Astrocyte of the spinal cord (primary cell): ENCODE results near the gene OPTN.
"Not testable (repeated sequence)": the region's sequence is repeated elsewhere in the genome, so short reads cannot be mapped to it uniquely, and the experiment has no call there.

ENCODE experiments used
- DNase-seq: peaks from one replicate; pipeline ENCODE4 v3.0.0; 2011; ENCODE audit warnings: low read depth, low spot score
- H3K4me3 ChIP-seq: 2 replicates; pipeline ENCODE4 v1.5.1; 2011; ENCODE audit warnings: low read depth, mild to moderate bottlenecking, low read length, moderate library complexity
- CTCF ChIP-seq: IDR thresholded peaks from 2 replicates; pipeline ENCODE4 v1.5.1; 2012; ENCODE audit warnings: low read depth, mild to moderate bottlenecking, low read length, inconsistent platforms
- in situ Hi-C: cut with HindIII; loops from 2 replicates; pipeline ENCODE4 v1.10.0; 2017; ENCODE audit warnings: low sequenced_read_pairs

The OPTN gene

DNA sequence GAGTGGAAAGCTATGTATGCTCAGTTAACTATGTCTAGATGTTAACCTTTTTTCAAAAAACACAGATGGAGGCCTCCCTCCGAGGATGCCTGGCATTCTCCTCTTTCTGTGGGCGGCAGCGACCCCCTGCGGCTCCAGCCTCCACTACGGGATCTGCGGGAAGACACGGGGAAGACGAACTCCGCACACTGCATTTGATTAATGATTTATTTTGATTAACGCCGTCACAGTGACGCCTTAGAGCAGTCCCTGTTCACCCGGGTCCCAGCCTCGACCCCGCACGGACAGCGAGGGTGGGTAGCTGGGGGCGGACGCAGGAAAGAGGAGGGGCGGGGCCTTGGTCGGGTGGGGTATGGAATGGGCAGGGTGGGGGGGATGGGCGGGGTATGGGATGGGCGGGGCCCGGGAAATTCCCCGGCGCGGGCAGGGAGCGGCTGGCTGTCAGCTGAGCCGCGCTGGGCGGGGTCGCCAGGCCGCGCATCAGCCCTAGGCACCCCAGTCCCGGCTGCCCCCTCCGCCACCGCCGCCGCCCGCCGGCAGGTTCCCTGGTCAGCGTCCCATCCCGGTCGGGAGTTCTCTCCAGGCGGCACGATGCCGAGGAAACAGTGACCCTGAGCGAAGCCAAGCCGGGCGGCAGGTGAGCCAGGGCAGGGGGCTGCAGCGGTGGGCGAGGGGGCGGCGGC is at the start of gene OPTN:
Gene OPTN (plus strand): TSS at position 498 of the 683 bp plus-strand sequence. CDS start 8,960 bp downstream, outside the sequence.
- DNase-seq = peak; percentile 89
- in situ Hi-C loops = no loop called here
- H3K4me3 ChIP-seq = peak within 1 kb of the TSS; percentile 71
- peak; percentile 76 for TF ChIP-seq CTCF

DNA sequence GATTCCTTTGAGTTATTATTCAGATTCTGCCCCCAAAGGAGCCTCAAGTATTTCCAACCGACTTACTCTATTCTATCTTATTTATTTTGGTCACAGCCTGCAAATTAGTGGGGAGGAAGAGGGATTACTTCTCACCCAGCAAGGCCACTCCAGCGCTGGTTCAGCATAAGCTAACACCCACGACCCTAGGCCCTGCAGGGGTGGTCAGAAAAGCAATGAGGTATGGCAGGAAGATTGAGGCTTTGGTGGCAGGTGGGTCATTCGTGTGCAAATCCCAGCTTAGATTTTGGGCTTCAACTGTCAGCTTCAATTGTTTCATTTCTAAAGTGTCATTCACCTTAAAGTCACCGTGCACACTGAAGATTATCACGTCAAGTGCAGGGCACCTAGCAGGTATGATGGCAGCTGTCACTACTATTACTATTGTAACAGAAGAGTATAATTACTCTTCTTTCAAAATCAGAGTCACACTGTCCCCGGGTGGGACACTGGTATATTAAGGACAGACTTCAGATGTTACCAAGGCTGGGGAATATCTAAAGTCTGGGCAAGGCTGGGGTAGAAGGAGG is 48.8 kb upstream of the OPTN start:
- in situ Hi-C loops = no loop called here
- no peak for DNase-seq
- no peak for TF ChIP-seq CTCF
- H3K4me3 ChIP-seq = no peak overlapping the region

DNA sequence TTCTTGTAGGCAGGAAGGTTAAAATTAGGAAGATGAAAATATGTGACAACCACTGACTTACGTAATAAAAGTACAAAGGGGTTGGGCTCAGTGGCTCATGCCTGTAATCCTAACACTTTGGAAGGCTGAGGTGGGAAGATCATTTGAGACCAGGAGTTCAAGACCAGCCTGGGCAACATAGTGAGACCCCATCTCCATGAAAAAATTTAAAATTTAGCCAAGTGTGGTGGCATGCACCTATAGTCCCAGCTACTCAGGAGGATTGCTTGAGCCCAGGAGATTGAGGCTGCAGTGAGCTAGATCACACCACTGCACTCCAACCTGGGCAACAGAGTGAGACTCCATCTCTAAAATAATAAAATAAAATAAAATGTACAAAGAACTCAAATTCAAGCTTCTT is 46.8 kb upstream of the OPTN start:
- in situ Hi-C loops, H3K4me3 ChIP-seq, DNase-seq: not testable (repeated sequence)

DNA sequence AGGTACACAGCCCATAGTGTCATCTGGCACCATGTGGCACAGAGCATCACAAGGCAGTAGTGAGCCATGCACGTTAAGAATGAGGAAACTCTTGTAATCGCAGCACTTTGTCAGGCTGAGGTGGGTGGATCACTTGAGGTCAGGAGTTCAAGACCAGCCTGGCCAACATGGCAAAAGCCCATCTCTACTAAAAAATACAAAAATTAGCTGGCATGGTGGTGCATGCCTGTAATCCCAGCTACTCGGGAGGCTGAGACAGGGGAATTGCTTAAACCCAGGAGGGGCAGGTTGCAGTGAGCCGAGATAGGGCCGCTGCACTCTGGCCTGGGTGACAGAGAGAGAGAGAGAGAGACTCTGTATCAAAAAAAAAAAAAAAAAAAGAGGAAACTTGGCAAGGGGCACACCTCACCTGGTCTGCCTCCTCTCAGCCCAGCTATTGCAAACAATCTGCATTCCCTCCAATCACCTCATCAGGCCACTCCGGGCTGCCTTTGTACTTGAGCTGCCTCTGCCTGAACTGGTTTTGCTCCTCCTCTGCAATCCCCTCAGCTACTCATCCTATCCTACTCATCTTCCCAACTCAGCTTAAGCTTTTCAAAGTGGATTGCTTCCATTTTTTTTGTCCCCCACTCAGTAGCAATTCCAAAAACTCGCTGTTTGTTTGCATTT is 46.0 kb upstream of the OPTN start:
- TF ChIP-seq CTCF = no peak
- no peak overlapping the region for H3K4me3 ChIP-seq
- in situ Hi-C loops = no loop called here
- no peak for DNase-seq

- no peak overlapping the region for H3K4me3 ChIP-seq
- DNase-seq = no peak
- TF ChIP-seq CTCF = no peak
- in situ Hi-C loops = no loop called here
Observed at GRCh38 chr10:13054844-13055243, 45.1 kb upstream of the OPTN start.

DNA sequence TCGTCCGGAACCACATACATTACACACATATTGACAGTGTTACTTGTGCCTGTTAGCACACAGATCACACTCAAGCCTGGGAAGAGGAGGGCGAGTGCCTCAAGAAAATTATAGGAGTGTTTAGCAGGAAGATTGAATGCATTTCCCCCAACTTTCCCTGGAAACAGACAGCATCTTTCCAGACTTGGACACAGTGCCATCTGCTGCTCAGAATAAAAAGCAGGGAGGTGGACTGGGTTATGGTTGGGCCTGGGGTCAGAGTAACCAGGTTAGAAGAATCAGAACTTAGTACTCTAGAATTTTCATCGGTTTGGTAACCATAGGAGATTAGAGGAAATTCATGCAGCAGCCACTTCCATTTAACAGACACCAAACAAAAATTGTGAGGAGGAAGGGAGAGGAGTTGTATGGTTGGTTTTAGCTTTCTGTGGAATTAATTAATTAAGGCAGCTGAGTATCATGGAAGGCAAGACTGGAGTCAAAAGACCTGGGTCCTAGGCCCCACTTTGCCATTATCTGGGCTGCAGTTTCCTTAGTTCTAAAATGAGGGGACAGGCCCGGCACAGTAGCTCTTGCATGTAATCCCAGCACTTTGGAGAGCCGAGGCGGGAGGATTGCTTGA is 43.4 kb upstream of the OPTN start:
- TF ChIP-seq CTCF = peak; percentile 54

DNA sequence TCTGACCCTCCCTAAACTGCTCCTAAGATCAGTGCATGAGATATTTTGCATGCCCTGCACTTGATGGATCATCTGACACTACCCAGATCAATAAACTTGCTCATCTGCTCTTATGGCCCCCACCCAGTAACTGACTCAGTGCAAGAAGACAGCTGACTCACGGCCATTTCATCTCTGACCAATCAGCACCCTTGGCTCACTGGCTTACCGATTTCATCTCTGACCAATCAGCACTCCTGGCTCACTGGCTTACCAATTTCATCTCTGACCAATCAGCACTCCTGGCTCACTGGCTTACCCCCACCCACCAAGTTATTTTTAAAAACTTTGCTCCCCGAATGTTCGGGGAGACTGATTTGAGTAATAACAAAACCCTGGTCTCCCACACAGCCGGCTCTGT is 37.2 kb upstream of the OPTN start:
- no peak for DNase-seq
- no peak overlapping the region for H3K4me3 ChIP-seq
- TF ChIP-seq CTCF = no peak
- in situ Hi-C loops = no loop called here

More for the DNA sequence above, 43.4 kb upstream of the OPTN start:
- H3K4me3 ChIP-seq = no peak overlapping the region
- in situ Hi-C loops = no loop called here
- DNase-seq = peak; percentile 25
